ENCODE results near the gene OR51F2.
"Not testable (repeated sequence)": the region's sequence is repeated elsewhere in the genome, so short reads cannot be mapped to it uniquely, and the experiment has no call there.

Gene OR51F2

GRCh38 chr11:4830346-4830745, 9.2 kb downstream of the OR51F2 start:
- TF ChIP-seq CTCF (IDR thresholded peaks at IDR 0.05; ENCODE audit: poor library complexity, severe bottlenecking), result no peak
- ATAC-seq (ENCODE audit: low read depth) (no peak), DNase-seq (ENCODE audit: low spot score) (no peak)
- Histone ChIP-seq H3K36me3 (ENCODE audit: low read depth) (no peaks in the 10 kb centered on the region), H3K9me3 (ENCODE audit: severe bottlenecking) (no peaks in the 10 kb centered on the region), H3K27me3 (ENCODE audit: insufficient read depth, poor library complexity, severe bottlenecking) (no peaks in the 10 kb centered on the region), H3K4me1 (ENCODE audit: insufficient read depth, poor library complexity, severe bottlenecking) (no peaks in the 10 kb centered on the region), H3K27ac (ENCODE audit: poor library complexity, severe bottlenecking) (no peak overlapping the region), H3K4me3 (ENCODE audit: severe bottlenecking) (no peak overlapping the region)

- H3K4me3 ChIP-seq (ENCODE audit: severe bottlenecking), result no peak overlapping the region
- DNase-seq (ENCODE audit: low spot score) (no peak), ATAC-seq (ENCODE audit: low read depth) (no peak)
- H3K4me1 ChIP-seq (ENCODE audit: insufficient read depth, poor library complexity, severe bottlenecking), result no peaks in the 10 kb centered on the region
- TF ChIP-seq CTCF (IDR thresholded peaks at IDR 0.05; ENCODE audit: poor library complexity, severe bottlenecking), result no peak
- H3K9me3 ChIP-seq (ENCODE audit: severe bottlenecking), result no peaks in the 10 kb centered on the region
- H3K27ac ChIP-seq (ENCODE audit: poor library complexity, severe bottlenecking), result no peak overlapping the region
- H3K27me3 ChIP-seq (ENCODE audit: insufficient read depth, poor library complexity, severe bottlenecking), result no peaks in the 10 kb centered on the region
- H3K36me3 ChIP-seq (ENCODE audit: low read depth), result no peaks in the 10 kb centered on the region
Observed at GRCh38 chr11:4830909-4831308, 9.8 kb downstream of the OR51F2 start.

- H3K36me3 ChIP-seq (ENCODE audit: low read depth), result no peaks in the 10 kb centered on the region
- no peak for TF ChIP-seq CTCF (IDR thresholded peaks at IDR 0.05; ENCODE audit: poor library complexity, severe bottlenecking)
- H3K4me3 ChIP-seq (ENCODE audit: severe bottlenecking), result no peak overlapping the region
- H3K27me3 ChIP-seq (ENCODE audit: insufficient read depth, poor library complexity, severe bottlenecking), result no peaks in the 10 kb centered on the region
- DNase-seq (ENCODE audit: low spot score), result no peak
- no peaks in the 10 kb centered on the region for H3K4me1 ChIP-seq (ENCODE audit: insufficient read depth, poor library complexity, severe bottlenecking)
- no peaks in the 10 kb centered on the region for H3K9me3 ChIP-seq (ENCODE audit: severe bottlenecking)
- no peak for ATAC-seq (ENCODE audit: low read depth)
- no peak overlapping the region for H3K27ac ChIP-seq (ENCODE audit: poor library complexity, severe bottlenecking)
Observed at GRCh38 chr11:4839851-4840549, 18.9 kb downstream of the OR51F2 start.

- no peaks in the 10 kb centered on the region for H3K4me1 ChIP-seq (ENCODE audit: insufficient read depth, poor library complexity, severe bottlenecking)
- no peaks in the 10 kb centered on the region for H3K27me3 ChIP-seq (ENCODE audit: insufficient read depth, poor library complexity, severe bottlenecking)
- no peak for DNase-seq (ENCODE audit: low spot score)
- H3K36me3 ChIP-seq (ENCODE audit: low read depth), result no peaks in the 10 kb centered on the region
- no peaks in the 10 kb centered on the region for H3K9me3 ChIP-seq (ENCODE audit: severe bottlenecking)
- H3K4me3 ChIP-seq (ENCODE audit: severe bottlenecking), result no peak within 1 kb of the TSS
- no peak for TF ChIP-seq CTCF (IDR thresholded peaks at IDR 0.05; ENCODE audit: poor library complexity, severe bottlenecking)
- no peak for ATAC-seq (ENCODE audit: low read depth)
- H3K27ac ChIP-seq (ENCODE audit: poor library complexity, severe bottlenecking), result no peak within 1 kb of the TSS
Observed at GRCh38 chr11:4848908-4849532, 27.9 kb downstream of the OR51F2 start, which contains the start of gene OR51S1. OR51S1 (minus strand) TSS chr11:4849208; CDS start chr11:4849208, 0 bp downstream.

- DNase-seq (ENCODE audit: low spot score) (no peak), ATAC-seq (ENCODE audit: low read depth) (no peak)
- H3K27ac ChIP-seq (ENCODE audit: poor library complexity, severe bottlenecking), result no peak overlapping the region
- TF ChIP-seq CTCF (IDR thresholded peaks at IDR 0.05; ENCODE audit: poor library complexity, severe bottlenecking), result no peak
- H3K4me1 ChIP-seq (ENCODE audit: insufficient read depth, poor library complexity, severe bottlenecking), result no peaks in the 10 kb centered on the region
- no peaks in the 10 kb centered on the region for H3K36me3 ChIP-seq (ENCODE audit: low read depth)
- no peak overlapping the region for H3K4me3 ChIP-seq (ENCODE audit: severe bottlenecking)
- H3K9me3 ChIP-seq (ENCODE audit: severe bottlenecking), result no peaks in the 10 kb centered on the region
- H3K27me3 ChIP-seq (ENCODE audit: insufficient read depth, poor library complexity, severe bottlenecking), result no peaks in the 10 kb centered on the region
Observed at GRCh38 chr11:4851033-4851432, 29.9 kb downstream of the OR51F2 start.

- H3K36me3 ChIP-seq (ENCODE audit: low read depth); H3K27me3 ChIP-seq (ENCODE audit: insufficient read depth, poor library complexity, severe bottlenecking); DNase-seq (ENCODE audit: low spot score); H3K27ac ChIP-seq (ENCODE audit: poor library complexity, severe bottlenecking); ATAC-seq (ENCODE audit: low read depth); H3K4me1 ChIP-seq (ENCODE audit: insufficient read depth, poor library complexity, severe bottlenecking); H3K9me3 ChIP-seq (ENCODE audit: severe bottlenecking); H3K4me3 ChIP-seq (ENCODE audit: severe bottlenecking): not testable (repeated sequence)
Observed at GRCh38 chr11:4854286-4854685, 33.2 kb downstream of the OR51F2 start.

Measured in RWPE2 (cell line).